GM12878 (cell line): ENCODE data around the gene TRABD. TPM values are rescaled to one million over a fixed set of nuclear protein-coding genes. Genes with fewer than 3 reads are reported as not detected.

Source experiments
- ATAC-seq: fragments of 200-7000 bp; cut with Tn5 transposase; 3 replicates; pipeline ENCODE4 v1.9.1; 2020; ENCODE audit warnings: mild to moderate bottlenecking, moderate library complexity
- BruUV-seq: library from RNA; stranded (reverse); fragments of 400-500 nt; replicated peaks from 2 replicates; lab custom pipeline; 2021; lab: Mats Ljungman, UMichigan
- CTCF ChIA-PET: fragments of 300-600 bp; sonication (Branson Sonifier 250); formaldehyde crosslinking; extraction: SDS; loops from one replicate; lab custom pipeline; 2021; ENCODE audit warnings: inconsistent platforms; lab: Yijun Ruan, JAX
- POLR2A ChIA-PET: fragments of 350-600 bp; formaldehyde crosslinking; extraction: SDS; loops from one replicate; lab custom pipeline; 2021; ENCODE audit warnings: inconsistent platforms; lab: Charles Lee
- RAD21 ChIA-PET: fragments of 300-600 bp; sonication (Branson Sonifier 250); formaldehyde crosslinking; loops from one replicate; lab custom pipeline; 2023; ENCODE audit warnings: antibody characterized with exemption; ENCODE audit not compliant: unreplicated experiment; lab: Charles Lee
- SMC1A ChIA-PET: fragments of 300-600 bp; sonication (Branson Sonifier 250); formaldehyde crosslinking; loops from one replicate; lab custom pipeline; 2023; ENCODE audit not compliant: unreplicated experiment, uncharacterized antibody; lab: Charles Lee
- DNase-seq: peaks from one replicate; pipeline ENCODE4 v3.0.0-alpha.2; 2011; ENCODE audit warnings: low read depth, low spot score
- FAIRE-seq: peaks from 3 replicates; lab custom pipeline; 2011; peaks lifted over from hg19 to GRCh38; lab: Jason Lieb, UNC
- H2AFZ ChIP-seq: 2 replicates; pipeline ENCODE4 v1.6.0; 2011; ENCODE audit warnings: low read depth, low read length, control low read depth; ENCODE audit not compliant: control insufficient read depth
- H3K27ac ChIP-seq: 2 replicates; pipeline ENCODE4 v1.5.1; 2011; ENCODE audit warnings: control low read depth; ENCODE audit not compliant: control insufficient read depth, insufficient read depth
- H3K27me3 ChIP-seq, 2 experiments: replicated peaks in 1 of 2; 2 replicates each; pipeline versions ENCODE4 v1.6.0 to v1.6.1; 2011; ENCODE audit warnings: low read length in 1 of 2; ENCODE audit not compliant: control insufficient read depth in 2 of 2, insufficient read depth in 2 of 2
- H3K36me3 ChIP-seq, 2 experiments: 2 replicates each; pipeline ENCODE4 v1.5.1; 2011; ENCODE audit warnings: low read length in 1 of 2; ENCODE audit not compliant: control insufficient read depth in 2 of 2, insufficient read depth in 2 of 2
- H3K4me1 ChIP-seq: 2 replicates; pipeline ENCODE4 v1.6.1; 2011; ENCODE audit warnings: mild to moderate bottlenecking, low read length, moderate library complexity, mixed read lengths; ENCODE audit not compliant: control insufficient read depth, insufficient read depth
- H3K4me2 ChIP-seq: 2 replicates; pipeline ENCODE4 v1.6.0; 2011; ENCODE audit warnings: control low read depth; ENCODE audit not compliant: control insufficient read depth, insufficient read depth
- H3K4me3 ChIP-seq: fragments of 200-600 bp; sonication (generic); 2 replicates; pipeline ENCODE4 v1.5.1; 2016
- H3K79me2 ChIP-seq: 2 replicates; pipeline ENCODE4 v1.6.0; 2011; ENCODE audit warnings: low read length; ENCODE audit not compliant: control insufficient read depth, insufficient read depth
- H3K9ac ChIP-seq: 2 replicates; pipeline ENCODE4 v1.8.0; 2011; ENCODE audit warnings: low read length, control low read depth, mixed read lengths; ENCODE audit not compliant: control insufficient read depth, insufficient read depth
- H3K9me3 ChIP-seq: replicated peaks from 3 replicates; pipeline ENCODE4 v1.5.1; 2011; ENCODE audit warnings: mild to moderate bottlenecking, low read length; ENCODE audit not compliant: control insufficient read depth, insufficient read depth
- H4K20me1 ChIP-seq: 2 replicates; pipeline ENCODE4 v1.6.0; 2011; ENCODE audit not compliant: control insufficient read depth, insufficient read depth
- CHD1 ChIP-seq: IDR thresholded peaks from 2 replicates; pipeline ENCODE4 v1.6.1; 2012; ENCODE audit warnings: low read depth, low read length, improper control_type of control experiment
- GABPA ChIP-seq: IDR thresholded peaks from 2 replicates; pipeline ENCODE4 v1.6.1; 2014; ENCODE audit warnings: antibody characterized with exemption, low read depth, mild to moderate bottlenecking, inconsistent platforms
- SMAD5 ChIP-seq: IDR thresholded peaks from 2 replicates; pipeline ENCODE4 v1.6.1; 2016; ENCODE audit warnings: antibody characterized with exemption, low read depth
- ZSCAN29 ChIP-seq: fragments of 450-650 bp; IDR thresholded peaks from 2 replicates; pipeline ENCODE4 v1.6.1; 2017; ENCODE audit warnings: mild to moderate bottlenecking, moderate library complexity
- WGBS: methylation state at CpG from one replicate; pipeline ENCODE4 v1.1.6; 2016; ENCODE audit warnings: low lambda C conversion rate; ENCODE audit not compliant: insufficient replicate concordance, insufficient coverage; ENCODE audit errors: missing lambda C conversion rate; 5-methylcytosine and 5-hydroxymethylcytosine counted together
- in situ Hi-C: fragments of 300-500 bp; cut with MboI; formaldehyde crosslinking; loops from 9 replicates; pipeline ENCODE4 v1.14.3; 2018; ENCODE audit warnings: mixed read lengths
- intact Hi-C: fragments of 100-400 bp; cut with micrococcal nuclease; formaldehyde crosslinking; loops from one replicate; pipeline ENCODE4 v1.14.2; 2022; ENCODE audit not compliant: unreplicated experiment
- polyA plus RNA-seq, 11 experiments: library from polyadenylated mRNA; depleted of rRNA in 4 of 11; unstranded in 6 of 11; stranded (reverse) in 5 of 11; fragments of >200 nt; fragmentation: Nextera tagmentation in 4 of 11; fragmentation: Illumina TruSeq in 1 of 11; extraction: Ambion mirVana in 4 of 11; extraction: Trizol in 1 of 11; gene quantifications; 1 replicate in 1 of 11; 2 replicates in 10 of 11; pipeline versions ENCODE4 v1.2.1 to v1.2.3, GENCODE V29; 2011 to 2016; ENCODE audit warnings: inconsistent platforms in 2 of 11, missing spikeins in 2 of 11, low read depth in 1 of 11
- total RNA-seq, 4 experiments: library from RNA; depleted of rRNA in 3 of 4; stranded (reverse); fragments of >200 nt in 3 of 4; fragmentation: Illumina TruSeq in 1 of 4; extraction: Trizol in 1 of 4; gene quantifications; 2 replicates each; pipeline versions ENCODE4 v1.2.1 to v1.2.3, GENCODE V29; 2013 to 2021
- TF ChIP-seq, protein P1 (sequence below): fragments of 450-650 bp; IDR thresholded peaks from 2 replicates; pipeline ENCODE4 v1.6.1; 2018; ENCODE audit warnings: mild to moderate bottlenecking, low read depth, moderate library complexity; ENCODE audit not compliant: partially characterized antibody

TRABD gene
- total and polyA plus RNA-seq, 10 of the 15 experiments (the other 5 are each of a cell fraction or from before 2014, with no cell fraction given) = 0.43 to 116 (median 58.1) TPM

DNA sequence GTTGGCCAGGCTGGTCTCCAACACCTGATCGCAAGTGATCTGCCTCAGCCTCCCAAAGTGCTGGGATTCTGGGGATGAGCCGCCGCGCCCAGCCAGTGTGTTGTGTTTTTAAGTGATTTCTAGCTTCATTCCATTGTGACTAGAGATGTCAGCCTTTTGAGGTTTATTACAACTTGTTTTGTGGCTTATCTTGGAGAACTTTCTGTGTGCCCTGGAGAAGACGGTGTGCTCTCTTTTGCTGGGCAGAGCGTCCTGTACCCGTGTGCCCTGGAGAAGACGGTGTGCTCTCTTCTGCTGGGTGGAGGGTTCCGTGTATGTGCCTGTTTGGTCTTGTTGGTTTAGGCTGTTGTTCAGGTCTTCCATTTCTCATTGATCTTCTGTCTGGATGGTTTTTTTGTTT lies 27.6 kb downstream of the TRABD start:
- Histone ChIP-seq H3K36me3 (peaks cover 31 to 32% of the 10 kb centered on the region in 2 experiments; a peak in 3 of 4 replicates), H3K79me2 (no peaks in the 10 kb centered on the region; the same call in 1 of the 2 replicates), H3K9me3 (no peaks in the 10 kb centered on the region), H3K4me3 (no peak overlapping the region), H4K20me1 (no peaks in the 10 kb centered on the region; the same call in 1 of the 2 replicates), H3K9ac (no peak overlapping the region), H2AFZ (no peak overlapping the region), H3K27ac (no peak overlapping the region), H3K4me1 (no peaks in the 10 kb centered on the region), H3K4me2 (no peak overlapping the region), H3K27me3 (no peaks in the 10 kb centered on the region)
- ChIA-PET SMC1A (interaction anchor here (0.6 kb wide), 1 partner anchor 348 kb away, joined by 5 read pairs; no protein-coding TSS in a partner anchor), POLR2A (no interaction called here), RAD21 (interaction anchor here (0.7 kb wide), 1 partner anchor 63 kb away, joined by 3 read pairs; no protein-coding TSS in a partner anchor), CTCF (interaction anchor here (4.0 kb wide), 1 partner anchor 65 kb away, joined by 15 read pairs; no protein-coding TSS in a partner anchor)
- no peak for FAIRE-seq
- in situ Hi-C loops = loop anchor here (5.0 kb wide), 1 partner anchor 66 kb away; no protein-coding TSS in a partner anchor
- no peak for ATAC-seq
- DNase-seq = no peak
- no peak for TF ChIP-seq SMAD5
- TF ChIP-seq, protein P1, sequence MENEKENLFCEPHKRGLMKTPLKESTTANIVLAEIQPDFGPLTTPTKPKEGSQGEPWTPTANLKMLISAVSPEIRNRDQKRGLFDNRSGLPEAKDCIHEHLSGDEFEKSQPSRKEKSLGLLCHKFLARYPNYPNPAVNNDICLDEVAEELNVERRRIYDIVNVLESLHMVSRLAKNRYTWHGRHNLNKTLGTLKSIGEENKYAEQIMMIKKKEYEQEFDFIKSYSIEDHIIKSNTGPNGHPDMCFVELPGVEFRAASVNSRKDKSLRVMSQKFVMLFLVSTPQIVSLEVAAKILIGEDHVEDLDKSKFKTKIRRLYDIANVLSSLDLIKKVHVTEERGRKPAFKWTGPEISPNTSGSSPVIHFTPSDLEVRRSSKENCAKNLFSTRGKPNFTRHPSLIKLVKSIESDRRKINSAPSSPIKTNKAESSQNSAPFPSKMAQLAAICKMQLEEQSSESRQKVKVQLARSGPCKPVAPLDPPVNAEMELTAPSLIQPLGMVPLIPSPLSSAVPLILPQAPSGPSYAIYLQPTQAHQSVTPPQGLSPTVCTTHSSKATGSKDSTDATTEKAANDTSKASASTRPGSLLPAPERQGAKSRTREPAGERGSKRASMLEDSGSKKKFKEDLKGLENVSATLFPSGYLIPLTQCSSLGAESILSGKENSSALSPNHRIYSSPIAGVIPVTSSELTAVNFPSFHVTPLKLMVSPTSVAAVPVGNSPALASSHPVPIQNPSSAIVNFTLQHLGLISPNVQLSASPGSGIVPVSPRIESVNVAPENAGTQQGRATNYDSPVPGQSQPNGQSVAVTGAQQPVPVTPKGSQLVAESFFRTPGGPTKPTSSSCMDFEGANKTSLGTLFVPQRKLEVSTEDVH = no peak
- no peak for TF ChIP-seq ZSCAN29
- TF ChIP-seq GABPA = no peak
- TF ChIP-seq CHD1 = no peak
- BruUV-seq = no TSS peak
- 99% methylated on average over 9 of the region's 9 CpGs for WGBS
- intact Hi-C loops = no loop called here
